ENCODE data around the gene CLASRP. TPM values are rescaled to one million over a fixed set of nuclear protein-coding genes. Genes with fewer than 3 reads are reported as not detected.

CLASRP gene
- total RNA-seq, 1 experiment from 2014 or later, result 87.1 TPM

DNA sequence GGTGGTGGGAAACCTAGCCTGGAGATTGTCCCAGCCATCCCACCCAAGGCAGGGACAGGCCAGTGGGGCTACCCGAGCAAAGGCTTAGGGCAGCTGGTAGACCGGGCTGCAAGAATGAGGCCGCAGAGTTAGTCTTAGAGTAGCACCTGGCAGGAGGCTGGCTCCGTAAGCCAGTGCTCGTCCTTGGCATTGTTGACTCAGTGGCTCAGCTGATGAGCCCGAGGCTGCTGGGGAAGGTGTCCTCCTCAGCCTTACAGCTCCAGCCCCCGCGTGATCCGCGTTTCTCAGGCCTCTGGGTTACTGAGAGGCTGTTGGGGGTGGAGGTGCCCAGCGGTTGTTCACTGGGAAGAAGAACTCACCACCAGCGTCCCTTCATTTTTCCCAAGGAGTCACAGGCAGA is 78.8 kb downstream of the CLASRP start:
- Mint-ChIP-seq H3K27ac (peak overlapping the region in 1 of 3 experiments; percentile 28; a peak in 1 of 7 replicates), H3K4me1 (peaks cover 17 to 40% of the 10 kb centered on the region in 2 experiments), H3K36me3 (ENCODE audit: insufficient read depth in 1 of 3, low read depth in 3 of 3) (peaks cover 0 to 4% (median 0%) of the 10 kb centered on the region in 3 experiments; a peak in 1 of 7 replicates), H3K9me3 (no peaks in the 10 kb centered on the region), H3K27me3 (ENCODE audit: low read depth) (no peaks in the 10 kb centered on the region), H3K4me3 (no peak overlapping the region)
- H4K8ac ChIP-seq (replicated peaks; ENCODE audit: insufficient read length, low read depth, low read length), result no peak overlapping the region
- TF ChIP-seq, protein P1, sequence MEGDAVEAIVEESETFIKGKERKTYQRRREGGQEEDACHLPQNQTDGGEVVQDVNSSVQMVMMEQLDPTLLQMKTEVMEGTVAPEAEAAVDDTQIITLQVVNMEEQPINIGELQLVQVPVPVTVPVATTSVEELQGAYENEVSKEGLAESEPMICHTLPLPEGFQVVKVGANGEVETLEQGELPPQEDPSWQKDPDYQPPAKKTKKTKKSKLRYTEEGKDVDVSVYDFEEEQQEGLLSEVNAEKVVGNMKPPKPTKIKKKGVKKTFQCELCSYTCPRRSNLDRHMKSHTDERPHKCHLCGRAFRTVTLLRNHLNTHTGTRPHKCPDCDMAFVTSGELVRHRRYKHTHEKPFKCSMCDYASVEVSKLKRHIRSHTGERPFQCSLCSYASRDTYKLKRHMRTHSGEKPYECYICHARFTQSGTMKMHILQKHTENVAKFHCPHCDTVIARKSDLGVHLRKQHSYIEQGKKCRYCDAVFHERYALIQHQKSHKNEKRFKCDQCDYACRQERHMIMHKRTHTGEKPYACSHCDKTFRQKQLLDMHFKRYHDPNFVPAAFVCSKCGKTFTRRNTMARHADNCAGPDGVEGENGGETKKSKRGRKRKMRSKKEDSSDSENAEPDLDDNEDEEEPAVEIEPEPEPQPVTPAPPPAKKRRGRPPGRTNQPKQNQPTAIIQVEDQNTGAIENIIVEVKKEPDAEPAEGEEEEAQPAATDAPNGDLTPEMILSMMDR (conservative IDR thresholded peaks at IDR 0.05), result no peak
- H4K91ac ChIP-seq (ENCODE audit: insufficient read length, low read depth, low read length), result no peak overlapping the region
- no peak overlapping the region for H2BK120ac ChIP-seq (ENCODE audit: low read depth, low read length, poor library complexity, severe bottlenecking)
- H3K56ac ChIP-seq (ENCODE audit: insufficient read length, low read depth, low read length), result no peak overlapping the region
- H2BK12ac ChIP-seq (ENCODE audit: insufficient read length, low read depth, low read length), result no peak overlapping the region
- H3K18ac ChIP-seq (ENCODE audit: insufficient read length, low read depth, low read length), result no peak overlapping the region
- H3K27ac ChIP-seq (ENCODE audit: insufficient read length, low read depth, low read length), result no peak overlapping the region
- H4K20me1 ChIP-seq (ENCODE audit: control insufficient read depth, insufficient read depth, insufficient read length), result peaks cover 8% of the 10 kb centered on the region
- H3K27me3 ChIP-seq (ENCODE audit: insufficient read depth, low read length), result no peaks in the 10 kb centered on the region
- no peak overlapping the region for H3K9ac ChIP-seq (ENCODE audit: extremely low read depth, insufficient read length, low read length)
- no peak for DNase-seq
- H2AK5ac ChIP-seq (ENCODE audit: insufficient read length, low read length), result no peak overlapping the region
- no peak overlapping the region for H2BK20ac ChIP-seq (ENCODE audit: low read depth, low read length, poor library complexity, severe bottlenecking)
- no peak overlapping the region for H2BK15ac ChIP-seq (ENCODE audit: low read depth, low read length)
- H3K9me3 ChIP-seq (ENCODE audit: control insufficient read depth, low read depth, low read length), result no peaks in the 10 kb centered on the region
- no peaks in the 10 kb centered on the region for H3K79me1 ChIP-seq (ENCODE audit: insufficient read depth, low read depth, low read length, poor library complexity, severe bottlenecking)
- no peak overlapping the region for H3K4me2 ChIP-seq (ENCODE audit: insufficient read depth, insufficient read length, low read length)
- WGBS (ENCODE audit: extremely low coverage, insufficient read length, low lambda C conversion rate), result no CpG with 5 or more reads among the region's 12 CpGs
- H2AFZ ChIP-seq (ENCODE audit: low read length), result no peak overlapping the region
- H3K4me1 ChIP-seq (ENCODE audit: insufficient read depth, low read length), result no peaks in the 10 kb centered on the region; the same call in 1 of the 2 replicates
- no peaks in the 10 kb centered on the region for H3K23me2 ChIP-seq (ENCODE audit: insufficient read length, low read depth, low read length, poor library complexity, severe bottlenecking)
- no peak overlapping the region for H4K5ac ChIP-seq (ENCODE audit: insufficient read length, low read depth, low read length)
- no peak overlapping the region; the same call in 1 of the 2 replicates for H3K14ac ChIP-seq (ENCODE audit: insufficient read depth, low read length)
- peaks cover 8% of the 10 kb centered on the region; the same call in 1 of the 2 replicates for H3K79me2 ChIP-seq (ENCODE audit: insufficient read depth, low read length)
- no peak overlapping the region for H3K23ac ChIP-seq (ENCODE audit: insufficient read length, low read depth, low read length)
- H3T11ph ChIP-seq (ENCODE audit: low read length), result no peak overlapping the region
- H2BK5ac ChIP-seq (ENCODE audit: insufficient read length, low read length), result no peak overlapping the region
- H3K4ac ChIP-seq (ENCODE audit: low read depth, low read length), result no peak overlapping the region
